Activated gamma-delta T cell treated with Interleukin-2 at 50 U/mL for 16 hours (primary cell): ENCODE data around the gene KAT8.
"Not testable (repeated sequence)": the region's sequence is repeated elsewhere in the genome, so short reads cannot be mapped to it uniquely, and the experiment has no call there.

Experiments used
- DNase-seq: peaks from one replicate; pipeline ENCODE4 v3.0.0-alpha.2; 2020

KAT8 gene

DNA sequence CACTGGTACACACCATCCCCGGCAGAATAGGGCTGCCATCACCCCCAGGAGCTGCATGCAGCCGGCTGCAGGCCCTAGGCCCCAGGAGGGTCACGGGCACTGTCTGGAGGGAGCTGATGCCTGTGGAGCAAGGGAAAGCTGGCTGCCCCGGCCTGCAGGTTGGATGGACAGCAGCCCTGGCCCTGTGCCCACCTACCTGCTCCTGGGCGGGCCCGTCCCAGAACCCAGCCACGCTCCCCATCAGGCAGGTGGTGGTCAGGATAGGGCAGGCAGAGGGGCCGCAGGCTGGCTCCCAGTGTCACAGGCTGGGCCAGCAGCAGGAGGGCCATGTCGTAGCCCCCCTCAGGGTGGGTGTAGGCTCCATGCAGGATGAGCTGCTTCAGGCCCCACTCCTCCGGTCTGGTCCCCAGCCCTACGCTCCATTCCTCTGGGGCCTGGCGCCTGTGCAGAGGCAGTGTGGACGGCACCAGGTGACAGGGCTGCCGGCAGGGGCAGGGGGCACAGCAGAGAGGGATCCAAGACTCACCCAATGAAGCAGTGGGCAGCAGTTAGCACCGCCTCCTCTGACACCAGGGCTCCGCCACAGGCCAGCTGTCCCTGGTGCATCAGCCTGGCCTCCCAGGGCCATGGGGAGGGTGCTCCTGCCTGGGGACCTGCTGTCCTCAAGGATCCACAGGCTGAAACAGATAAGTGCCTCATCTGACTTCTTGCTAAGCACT is 32.7 kb upstream of the KAT8 start:
- DNase-seq: no peak

GRCh38 chr16:31085411-31085810 is 32.1 kb upstream of the KAT8 start:
- DNase-seq: no peak

GRCh38 chr16:31085873-31086628 is 31.4 kb upstream of the KAT8 start:
- DNase-seq: no peak

GRCh38 chr16:31086629-31086906 is 30.9 kb upstream of the KAT8 start:
- DNase-seq: no peak

- DNase-seq: no peak
Measured at GRCh38 chr16:31087481-31087880, 30.0 kb upstream of the KAT8 start.

DNA sequence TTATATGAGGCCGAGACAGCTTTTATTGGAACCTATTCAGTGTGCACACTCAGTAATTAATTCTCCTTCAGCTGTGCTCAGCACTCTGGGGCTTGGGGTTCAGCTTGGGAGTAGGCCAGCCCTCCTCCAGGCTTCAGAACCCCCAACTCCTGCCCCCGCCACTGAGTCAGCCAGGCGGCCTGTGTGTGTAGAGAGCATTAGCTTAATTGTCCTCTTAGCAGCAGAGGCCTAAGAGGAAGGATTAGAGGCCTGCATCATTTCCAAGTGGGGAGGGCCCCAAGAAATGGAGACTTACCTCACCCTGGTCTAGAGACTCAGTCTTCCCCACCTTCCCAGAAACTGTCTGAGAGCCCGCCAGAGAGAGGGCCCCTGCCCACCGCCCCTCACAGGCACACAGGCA is 29.5 kb upstream of the KAT8 start:
- no peak for DNase-seq

DNA sequence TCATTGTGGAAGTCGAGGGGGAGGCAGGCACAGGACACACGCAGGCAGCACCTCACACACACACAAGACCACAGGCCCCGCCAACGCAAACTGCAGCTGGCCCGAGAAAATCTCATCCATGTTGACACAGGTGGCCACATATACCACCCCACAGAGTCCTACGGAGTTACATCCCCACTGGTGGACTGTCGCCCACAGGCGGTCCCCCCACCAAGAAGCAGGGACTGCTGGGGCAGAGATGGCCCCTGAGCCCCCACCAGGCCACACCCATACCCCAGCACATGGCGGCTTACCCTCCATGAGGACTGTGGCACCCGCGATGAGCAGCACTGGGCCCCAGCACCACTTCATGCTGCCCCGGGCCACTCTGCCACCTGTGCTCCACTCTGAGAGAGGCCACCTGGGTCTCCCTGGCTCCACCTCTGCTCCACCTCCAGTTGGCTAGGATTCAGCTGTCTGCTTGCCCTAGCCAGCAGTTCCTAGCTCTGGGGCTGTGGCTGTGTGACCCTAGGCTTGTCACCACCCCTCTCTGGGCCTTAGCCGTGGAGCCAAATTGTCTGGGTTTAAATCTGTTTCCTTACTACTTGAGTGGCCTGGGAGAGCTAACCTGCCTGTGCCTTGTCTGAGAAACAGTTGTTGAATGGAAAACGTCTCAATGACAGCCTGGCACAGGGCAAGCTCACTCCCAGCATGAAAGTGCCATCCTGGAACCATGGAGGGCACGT is 28.8 kb upstream of the KAT8 start, which contains the start of gene PRSS53:
TSS of gene PRSS53 (minus strand) at position 485 of the 725 bp plus-strand sequence. CDS start at position 351, 134 bp downstream.
- no peak for DNase-seq

DNA sequence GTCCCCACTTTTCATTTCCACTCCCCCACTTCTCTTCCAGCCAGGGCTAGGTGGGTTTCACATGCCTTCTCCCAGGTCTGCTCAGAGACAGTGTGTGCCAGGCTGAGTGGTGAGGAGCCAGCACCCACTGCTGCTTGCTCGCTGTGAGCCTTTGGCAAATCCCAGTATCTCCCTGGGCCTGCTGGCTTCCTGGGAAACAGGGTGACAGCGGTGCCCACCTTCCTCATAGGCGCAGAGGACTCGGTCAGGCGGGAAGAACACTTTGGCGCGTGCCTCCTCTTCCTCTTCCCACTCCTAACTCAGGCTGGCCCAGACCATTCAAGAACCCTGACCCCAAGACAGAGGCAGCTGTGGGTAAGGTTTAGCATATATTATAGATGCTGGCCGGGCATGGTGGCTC is 28.3 kb upstream of the KAT8 start:
- DNase-seq: no peak

DNA sequence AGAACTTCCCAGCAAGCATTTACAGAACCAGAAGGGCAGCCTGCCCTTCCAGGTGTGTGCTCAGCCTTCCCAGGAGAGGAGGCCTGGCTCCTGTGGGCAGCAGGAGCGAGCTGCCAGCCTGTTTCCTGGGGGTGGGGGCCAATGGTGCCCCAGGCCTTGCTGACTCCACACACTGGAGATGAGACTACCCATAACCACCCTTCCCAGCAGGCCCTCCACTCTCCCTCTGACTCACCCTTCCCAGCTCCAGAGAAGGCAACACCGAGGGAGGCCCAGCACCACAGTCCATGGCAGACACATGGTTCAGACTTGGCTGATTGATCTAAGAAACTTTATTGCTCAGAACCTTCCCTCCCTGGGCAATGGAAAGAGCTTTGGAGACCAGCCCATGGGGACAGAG is 26.9 kb upstream of the KAT8 start:
- no peak for DNase-seq

DNA sequence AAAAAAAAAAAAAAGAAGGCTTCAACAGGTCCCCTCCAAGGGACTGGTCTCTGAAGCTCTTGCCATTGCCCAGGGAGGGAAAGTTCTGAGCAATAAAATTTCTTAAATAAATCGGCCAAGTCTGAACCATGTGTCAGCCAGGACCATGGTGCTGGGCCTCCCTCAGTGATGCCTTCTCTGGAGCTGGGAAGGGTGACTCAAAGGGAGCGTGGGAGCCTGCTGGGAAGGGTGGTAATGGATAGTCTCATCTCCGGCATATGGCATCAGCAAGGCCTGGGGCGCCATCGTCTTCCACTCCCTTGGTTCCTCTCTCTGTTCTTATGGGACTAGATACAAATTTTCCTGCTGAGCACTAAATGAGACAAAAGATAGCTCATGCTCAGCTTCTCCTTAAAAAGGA is 25.1 kb upstream of the KAT8 start:
- no peak for DNase-seq

DNA sequence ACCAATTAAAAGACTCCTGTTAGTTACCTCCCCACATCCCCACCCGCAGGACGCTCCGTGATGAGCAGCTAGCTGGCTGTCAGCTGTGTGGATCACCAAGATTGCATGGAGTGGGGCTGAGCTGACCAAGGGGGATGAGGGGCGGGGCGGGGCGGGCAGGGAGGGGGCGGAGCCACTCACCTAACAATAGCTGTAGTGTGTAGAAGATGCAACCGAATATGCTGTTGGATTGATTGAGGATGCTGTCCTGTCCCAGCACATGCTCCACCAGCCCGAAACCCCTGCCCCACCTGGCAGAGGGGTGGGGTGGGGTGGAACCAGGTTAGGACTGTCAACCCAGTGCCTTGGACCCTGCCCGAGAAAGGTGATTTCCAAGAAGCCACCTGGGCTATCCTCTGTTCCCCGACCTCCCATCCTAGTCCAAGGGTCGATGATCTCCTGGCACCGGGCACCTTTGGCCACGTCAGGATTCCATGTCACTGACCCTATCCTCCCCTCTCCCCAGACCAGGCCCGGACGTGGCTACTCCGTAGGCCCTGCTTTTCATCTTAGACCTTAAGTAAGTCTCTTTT is 24.2 kb upstream of the KAT8 start:
- DNase-seq: no peak

- DNase-seq: no peak
Measured at GRCh38 chr16:31094088-31094423, 23.4 kb upstream of the KAT8 start.

DNA sequence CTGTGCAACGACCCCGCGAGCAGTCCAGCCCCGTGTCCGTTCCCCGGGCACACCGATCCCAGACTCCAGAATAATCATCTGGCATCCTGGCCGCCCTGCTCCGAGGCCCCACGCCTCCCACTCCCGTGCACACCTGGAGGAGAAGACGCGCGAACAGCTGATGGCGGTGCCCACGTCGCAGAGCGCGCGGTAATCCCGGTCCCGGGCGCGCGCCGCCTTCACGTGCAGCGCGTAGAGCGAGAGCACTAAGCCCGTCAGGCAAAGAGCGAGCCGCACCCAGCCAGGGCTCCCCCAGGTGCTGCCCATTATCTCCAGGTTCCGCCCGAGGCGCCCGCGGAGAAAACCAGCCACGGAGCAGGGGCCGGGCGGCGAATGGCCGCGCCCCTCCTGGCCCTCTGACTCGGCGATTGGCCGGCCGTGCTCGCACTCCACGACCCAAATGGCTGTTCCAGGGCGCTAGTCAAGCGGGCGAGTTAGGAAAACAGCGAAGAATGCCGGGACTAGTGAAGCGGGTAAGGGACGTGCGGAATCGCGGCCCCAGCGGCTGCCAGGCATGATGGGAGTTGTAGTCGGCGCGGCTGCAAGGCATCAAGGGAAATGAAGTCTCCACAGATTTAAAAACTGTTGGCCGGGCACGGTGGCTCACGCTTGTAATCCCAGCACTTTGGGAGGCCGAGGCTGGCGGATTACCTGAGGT is 22.9 kb upstream of the KAT8 start, which contains the start of gene VKORC1:
TSS of gene VKORC1 (minus strand) at position 374 of the 697 bp plus-strand sequence. CDS start at position 306, 68 bp downstream.
- DNase-seq: peak; percentile 77

DNA sequence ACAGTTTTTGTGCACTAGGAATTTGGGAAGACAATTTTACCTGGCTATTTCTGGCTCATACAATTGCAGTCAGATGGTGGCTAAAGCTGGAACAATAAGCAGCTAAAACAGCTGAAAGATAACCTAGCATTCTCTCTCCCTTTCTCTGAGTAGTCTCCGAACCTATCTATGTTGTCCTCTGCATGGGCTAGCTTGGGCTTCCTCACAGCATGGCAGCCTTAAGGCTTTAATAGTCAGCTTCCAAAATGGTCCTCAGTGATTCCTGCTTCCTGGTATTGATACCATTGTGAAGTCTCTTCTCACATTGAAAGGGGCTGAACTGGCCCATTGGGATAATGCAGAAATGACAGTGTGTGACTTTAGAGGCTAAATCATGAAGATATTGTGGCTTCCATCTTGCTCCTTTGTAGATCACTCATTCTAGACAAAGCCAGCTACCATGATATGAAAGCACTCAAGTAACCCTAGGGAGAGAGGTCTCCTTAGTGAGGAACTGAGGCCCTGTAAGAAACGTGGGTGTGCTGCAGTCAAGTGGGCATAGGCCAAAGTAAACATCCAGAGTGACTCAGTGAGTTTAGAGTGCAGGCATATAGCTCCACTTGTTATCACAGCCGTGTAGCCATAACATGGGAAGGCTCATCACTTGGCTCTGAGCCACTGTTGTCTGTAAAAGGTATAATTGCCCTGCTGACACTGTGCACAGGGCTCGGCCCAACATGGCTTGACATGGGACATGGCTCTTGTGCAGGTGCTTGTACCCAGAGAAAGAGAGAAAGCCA is 17.4 kb upstream of the KAT8 start:
- no peak for DNase-seq

DNA sequence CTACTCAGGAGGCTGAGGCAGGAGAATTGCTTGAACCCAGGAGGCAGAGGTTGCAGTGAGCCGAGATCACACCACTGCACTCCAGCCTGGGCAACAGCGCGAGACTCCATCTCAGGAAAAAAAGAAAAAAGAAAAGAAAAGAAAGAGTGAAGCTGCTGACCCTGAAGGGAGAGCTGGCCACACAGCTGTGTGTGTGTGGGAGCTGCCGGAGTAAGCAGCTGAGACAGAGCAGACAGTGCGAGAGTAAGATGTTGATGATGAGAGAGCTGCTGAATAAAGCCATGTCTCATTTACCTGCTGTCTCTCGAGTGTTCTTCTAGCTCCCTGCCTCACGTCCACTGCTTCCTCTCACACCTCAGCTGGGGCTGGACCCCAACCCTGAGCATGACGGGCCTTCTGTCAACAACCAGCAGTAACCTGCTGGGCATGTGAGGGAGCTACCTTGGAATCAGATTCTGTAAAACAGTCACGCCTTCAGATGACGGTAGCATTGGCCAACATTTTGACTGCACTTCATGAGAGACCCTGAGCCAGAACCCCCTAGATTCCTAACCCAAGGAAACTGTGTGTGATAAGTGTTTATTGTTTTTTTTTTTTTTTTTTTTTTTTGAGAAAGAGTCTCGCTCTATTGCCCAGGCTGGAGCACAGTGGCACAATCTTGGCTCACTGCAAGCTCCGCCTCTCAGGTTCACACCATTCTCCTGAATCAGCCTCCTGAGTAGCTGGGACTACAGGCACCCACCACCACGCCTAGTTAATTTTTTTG is 16.4 kb upstream of the KAT8 start:
- not testable (repeated sequence) for DNase-seq

GRCh38 chr16:31105677-31106213 is 11.7 kb upstream of the KAT8 start:
- DNase-seq: peak; percentile 80

DNA sequence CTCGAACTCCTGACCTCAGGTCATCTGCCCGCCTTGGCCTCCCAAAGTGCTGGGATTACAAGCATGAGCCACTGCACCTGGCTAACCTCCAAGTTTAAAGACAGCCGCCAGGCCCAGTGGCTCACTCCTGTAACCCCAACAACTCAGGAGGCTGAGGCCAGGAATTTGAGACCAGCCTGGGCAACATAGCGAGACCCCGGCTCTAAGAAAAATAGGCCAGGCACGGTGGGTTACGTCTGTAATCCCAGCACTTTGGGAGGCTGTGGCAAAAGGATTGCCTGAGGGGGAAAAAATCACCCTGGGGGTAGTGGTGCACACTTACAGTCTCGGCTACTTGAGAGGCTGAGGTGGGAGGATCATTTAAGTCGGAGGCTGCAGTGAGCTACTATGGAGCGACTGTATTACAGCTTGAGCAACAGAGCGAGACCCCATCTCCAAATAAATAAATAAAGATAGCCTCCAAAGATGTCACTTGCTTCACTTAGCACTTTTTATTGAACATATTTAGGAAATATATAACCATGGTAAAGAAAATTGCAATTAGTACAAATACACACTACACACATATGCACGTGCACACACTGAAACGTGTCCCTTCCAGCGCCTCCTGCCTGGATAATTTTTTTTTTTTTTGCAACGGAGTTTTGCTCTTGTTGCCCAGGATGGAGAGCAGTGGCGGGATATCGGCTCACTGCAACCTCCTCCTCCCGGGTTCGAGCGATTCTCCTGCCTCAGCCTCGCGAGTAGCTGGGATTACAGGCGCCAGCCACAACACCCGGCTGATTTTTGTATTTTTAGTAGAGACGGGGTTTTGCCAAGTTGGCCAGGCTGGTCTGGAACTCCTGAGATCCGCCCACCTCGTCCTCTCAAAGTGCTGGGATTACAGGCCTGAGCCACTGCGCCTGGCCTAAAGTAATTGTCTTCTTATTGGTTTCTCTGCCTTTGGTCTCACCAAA is 10.7 kb upstream of the KAT8 start:
- DNase-seq: no peak

- no peak for DNase-seq
Measured at GRCh38 chr16:31107465-31107867, 10.0 kb upstream of the KAT8 start.

DNA sequence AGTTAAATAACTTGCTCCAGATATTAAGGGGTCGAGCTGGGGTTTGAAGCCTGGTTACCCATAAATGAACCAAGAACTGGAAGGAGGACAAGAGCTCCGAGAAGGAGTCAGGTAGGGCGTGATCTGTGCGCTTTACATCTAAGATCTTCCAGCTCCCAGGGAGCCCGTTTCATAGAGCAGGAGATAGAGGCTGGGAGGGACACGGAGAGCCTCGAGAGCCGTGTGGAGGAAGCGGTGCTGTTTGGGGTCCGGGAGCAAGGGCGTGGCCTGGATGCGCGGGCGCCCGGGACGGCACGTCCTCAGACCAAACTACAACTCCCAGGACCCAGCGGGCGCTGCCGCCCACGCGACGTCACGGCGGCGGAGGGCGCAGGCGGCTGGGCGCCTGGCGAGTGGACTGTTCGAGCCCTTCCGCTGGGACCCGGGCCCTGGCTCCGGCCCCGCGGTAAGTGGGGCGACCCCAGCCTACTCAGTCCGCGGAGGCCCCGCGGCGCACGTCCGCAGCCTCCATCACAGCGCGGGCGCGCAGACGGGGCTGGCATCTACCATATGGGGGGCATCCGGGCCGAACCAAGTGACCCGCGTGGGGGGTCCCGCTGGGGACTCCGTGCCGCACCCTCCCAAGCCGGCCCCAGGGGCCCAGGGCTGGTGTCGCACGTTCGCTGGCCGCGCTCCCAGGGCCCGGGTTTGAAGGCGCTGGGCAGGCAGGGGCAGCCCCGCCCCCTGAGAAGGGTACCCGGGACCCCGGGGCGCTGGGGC is 9.2 kb upstream of the KAT8 start, which contains the start of gene BCKDK:
TSS of gene BCKDK (plus strand) at position 352 of the 759 bp plus-strand sequence. CDS start 838 bp downstream, outside the sequence.
- peak; percentile 47 for DNase-seq
